GM06990 (cell line): ENCODE measurements around the gene DLX5.

Experiments
- DNase-seq: peaks from one replicate; pipeline ENCODE4 v3.0.0-alpha.2; 2011; ENCODE audit not compliant: insufficient read length; ENCODE audit errors: extremely low read depth
- H3K27me3 ChIP-seq: replicated peaks from 2 replicates; pipeline ENCODE4 v1.6.0; 2011; ENCODE audit warnings: low read length; ENCODE audit not compliant: control insufficient read depth, insufficient read depth
- H3K36me3 ChIP-seq: 2 replicates; pipeline ENCODE4 v1.5.1; 2011; ENCODE audit warnings: low read length; ENCODE audit not compliant: control insufficient read depth, insufficient read depth
- H3K4me3 ChIP-seq: replicated peaks from 2 replicates; pipeline ENCODE4 v1.5.1; 2011; ENCODE audit warnings: low read depth, mild to moderate bottlenecking, control low read depth, low read length
- CTCF ChIP-seq: IDR thresholded peaks from 2 replicates; pipeline ENCODE4 v1.5.1; 2011; ENCODE audit warnings: low read length, control low read depth, mild to moderate bottlenecking, inconsistent platforms; ENCODE audit not compliant: insufficient read depth, poor library complexity, severe bottlenecking

Gene DLX5

GRCh38 chr7:96987719-96988118 is 36.9 kb downstream of the DLX5 start:
- Histone ChIP-seq H3K4me3 (no peak overlapping the region), H3K36me3 (no peaks in the 10 kb centered on the region), H3K27me3 (no peaks in the 10 kb centered on the region; the same call in none of the 2 replicates)
- TF ChIP-seq CTCF = no peak
- DNase-seq = no peak

- H3K36me3 ChIP-seq = no peaks in the 10 kb centered on the region
- H3K4me3 ChIP-seq = no peak overlapping the region
- no peak for DNase-seq
- no peak for TF ChIP-seq CTCF
- H3K27me3 ChIP-seq = no peaks in the 10 kb centered on the region; the same call in none of the 2 replicates
Observed at GRCh38 chr7:96986901-96987300, 37.7 kb downstream of the DLX5 start.

- H3K36me3 ChIP-seq = no peaks in the 10 kb centered on the region
- no peak overlapping the region for H3K4me3 ChIP-seq
- no peak for DNase-seq
- H3K27me3 ChIP-seq = no peaks in the 10 kb centered on the region; the same call in none of the 2 replicates
- TF ChIP-seq CTCF = no peak
Observed at GRCh38 chr7:96985992-96986391, 38.6 kb downstream of the DLX5 start.

GRCh38 chr7:96982586-96982985 is 42.0 kb downstream of the DLX5 start:
- no peaks in the 10 kb centered on the region for H3K27me3 ChIP-seq
- no peak overlapping the region for H3K4me3 ChIP-seq
- no peak for TF ChIP-seq CTCF
- no peak for DNase-seq
- no peaks in the 10 kb centered on the region for H3K36me3 ChIP-seq

- Histone ChIP-seq H3K27me3 (no peaks in the 10 kb centered on the region), H3K36me3 (no peaks in the 10 kb centered on the region), H3K4me3 (no peak overlapping the region)
- DNase-seq = no peak
- no peak for TF ChIP-seq CTCF
Observed at GRCh38 chr7:96979551-96980276, 44.9 kb downstream of the DLX5 start.

GRCh38 chr7:96977445-96977844 is 47.2 kb downstream of the DLX5 start:
- Histone ChIP-seq H3K27me3 (no peaks in the 10 kb centered on the region), H3K36me3 (no peaks in the 10 kb centered on the region), H3K4me3 (no peak overlapping the region)
- DNase-seq = no peak
- TF ChIP-seq CTCF = no peak
